Neural crest cell (in vitro differentiated cells): ENCODE results near the gene EHD1. TPM values are rescaled to one million over a fixed set of nuclear protein-coding genes. Genes with fewer than 3 reads are reported as not detected.
"Not testable (repeated sequence)": the region's sequence is repeated elsewhere in the genome, so short reads cannot be mapped to it uniquely, and the experiment has no call there.

Experiments used
- DNase-seq: peaks from one replicate; pipeline ENCODE4 v3.0.0; 2021; ENCODE audit warnings: low read depth, mixed read lengths, low spot score
- H3K27ac Mint-ChIP-seq: one replicate; pipeline ENCODE4 v1.8.0; 2021; ENCODE audit warnings: mild to moderate bottlenecking, mixed read lengths; ENCODE audit not compliant: unreplicated experiment
- H3K27me3 Mint-ChIP-seq: 2 replicates; pipeline ENCODE4 v1.8.0; 2021; ENCODE audit warnings: low read depth, mild to moderate bottlenecking, mixed read lengths
- H3K36me3 Mint-ChIP-seq: 2 replicates; pipeline ENCODE4 v1.8.0; 2021; ENCODE audit warnings: low read depth, mild to moderate bottlenecking, mixed read lengths
- H3K4me1 Mint-ChIP-seq: 2 replicates; pipeline ENCODE4 v1.8.0; 2021; ENCODE audit warnings: mixed read lengths
- H3K4me3 Mint-ChIP-seq: one replicate; pipeline ENCODE4 v1.8.0; 2021; ENCODE audit warnings: mild to moderate bottlenecking, mixed read lengths
- H3K9me3 Mint-ChIP-seq: 2 replicates; pipeline ENCODE4 v1.8.0; 2021; ENCODE audit warnings: mixed read lengths
- total RNA-seq: library from RNA; stranded (reverse); gene quantifications from 2 replicates; pipeline ENCODE4 v1.2.1, GENCODE V29; 2021
- TF ChIP-seq, protein P1 (sequence below): fragments of 200-600 bp; sonication (generic); conservative IDR thresholded peaks from 2 replicates; pipeline ENCODE4 v1.5.0; 2021; ENCODE audit warnings: antibody characterized with exemption, mild to moderate bottlenecking

The EHD1 gene
- total RNA-seq, 1 donor from 2014 or later: 74.2 TPM

DNA sequence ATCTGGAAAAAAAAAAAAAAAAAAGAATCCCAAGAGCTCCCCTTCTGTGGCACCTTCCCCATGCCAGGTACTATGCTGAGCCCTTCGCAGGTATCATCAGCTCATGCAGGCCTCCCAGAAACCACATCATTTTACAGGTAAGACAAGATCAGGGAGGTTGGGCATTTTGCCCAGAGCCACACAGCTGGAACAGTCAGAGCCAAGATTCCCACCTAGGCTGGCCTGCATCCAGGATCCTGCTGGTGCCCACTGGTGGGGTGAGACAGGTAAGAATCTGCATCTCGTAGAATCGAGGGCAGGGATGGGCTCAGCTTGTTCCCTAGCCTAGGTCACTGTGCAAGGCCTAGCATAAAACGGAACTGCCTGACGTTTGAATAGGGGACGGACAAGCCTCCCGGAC lies 52.4 kb downstream of the EHD1 start:
- no peaks in the 10 kb centered on the region for H3K9me3 Mint-ChIP-seq
- DNase-seq: no peak
- H3K36me3 Mint-ChIP-seq: no peaks in the 10 kb centered on the region
- no peak overlapping the region for H3K4me3 Mint-ChIP-seq
- no peak overlapping the region for H3K27ac Mint-ChIP-seq
- TF ChIP-seq, protein P1, sequence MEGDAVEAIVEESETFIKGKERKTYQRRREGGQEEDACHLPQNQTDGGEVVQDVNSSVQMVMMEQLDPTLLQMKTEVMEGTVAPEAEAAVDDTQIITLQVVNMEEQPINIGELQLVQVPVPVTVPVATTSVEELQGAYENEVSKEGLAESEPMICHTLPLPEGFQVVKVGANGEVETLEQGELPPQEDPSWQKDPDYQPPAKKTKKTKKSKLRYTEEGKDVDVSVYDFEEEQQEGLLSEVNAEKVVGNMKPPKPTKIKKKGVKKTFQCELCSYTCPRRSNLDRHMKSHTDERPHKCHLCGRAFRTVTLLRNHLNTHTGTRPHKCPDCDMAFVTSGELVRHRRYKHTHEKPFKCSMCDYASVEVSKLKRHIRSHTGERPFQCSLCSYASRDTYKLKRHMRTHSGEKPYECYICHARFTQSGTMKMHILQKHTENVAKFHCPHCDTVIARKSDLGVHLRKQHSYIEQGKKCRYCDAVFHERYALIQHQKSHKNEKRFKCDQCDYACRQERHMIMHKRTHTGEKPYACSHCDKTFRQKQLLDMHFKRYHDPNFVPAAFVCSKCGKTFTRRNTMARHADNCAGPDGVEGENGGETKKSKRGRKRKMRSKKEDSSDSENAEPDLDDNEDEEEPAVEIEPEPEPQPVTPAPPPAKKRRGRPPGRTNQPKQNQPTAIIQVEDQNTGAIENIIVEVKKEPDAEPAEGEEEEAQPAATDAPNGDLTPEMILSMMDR: no peak
- H3K4me1 Mint-ChIP-seq: peaks cover 18% of the 10 kb centered on the region
- H3K27me3 Mint-ChIP-seq: no peaks in the 10 kb centered on the region

DNA sequence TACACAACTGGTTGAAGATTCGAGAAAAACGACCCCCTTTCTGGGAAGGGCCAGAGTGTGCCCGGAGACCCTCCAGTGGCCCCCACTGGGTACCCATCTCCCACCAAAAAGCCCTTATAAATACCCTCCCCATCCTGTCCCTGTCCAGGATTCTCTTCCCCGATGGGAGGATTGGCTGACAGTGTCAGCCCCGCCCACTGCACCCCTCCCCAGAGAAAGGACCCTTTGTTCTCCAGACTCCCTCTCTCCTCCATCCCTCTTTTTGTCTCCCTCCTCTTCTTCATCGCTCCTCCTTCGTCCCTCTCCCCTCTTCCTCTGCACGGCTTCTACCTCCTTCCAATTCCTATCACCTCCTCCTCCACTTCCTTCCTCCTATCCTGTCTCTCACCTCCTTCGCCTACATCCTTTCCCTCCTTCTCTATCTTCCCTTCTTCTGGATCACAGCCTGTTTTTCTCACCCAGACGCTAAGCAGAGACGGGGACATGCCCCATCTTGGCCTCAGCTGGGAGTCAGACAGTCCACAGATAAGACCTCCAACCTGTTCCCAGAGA lies 54.8 kb downstream of the EHD1 start:
- TF ChIP-seq, protein P1: no peak
- DNase-seq: no peak
- H3K4me3 Mint-ChIP-seq: no peak overlapping the region
- peaks cover 18% of the 10 kb centered on the region for H3K4me1 Mint-ChIP-seq
- no peaks in the 10 kb centered on the region for H3K9me3 Mint-ChIP-seq
- H3K27me3 Mint-ChIP-seq: no peaks in the 10 kb centered on the region
- H3K36me3 Mint-ChIP-seq: no peaks in the 10 kb centered on the region
- H3K27ac Mint-ChIP-seq: no peak overlapping the region

DNA sequence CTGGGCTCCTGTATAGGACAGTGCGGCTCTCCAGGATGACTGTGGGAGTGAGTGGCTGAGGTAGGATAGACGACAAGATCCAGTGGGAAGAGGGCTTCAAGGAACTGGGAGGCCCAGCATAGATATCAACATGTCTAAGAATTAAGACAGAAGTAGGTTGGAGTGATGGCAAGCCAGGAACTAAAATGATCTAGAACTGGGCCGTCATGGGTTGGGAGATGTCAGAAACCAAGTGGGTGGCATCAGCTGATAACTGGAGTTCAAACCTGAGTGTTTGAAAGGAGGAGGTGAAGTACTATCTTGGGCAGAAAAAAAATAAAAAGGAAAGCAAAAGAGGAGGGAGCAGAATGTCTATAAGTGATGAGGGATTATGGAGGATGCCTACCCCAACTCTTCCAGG lies 60.9 kb downstream of the EHD1 start:
- Mint-ChIP-seq H3K27me3 (peaks cover 2% of the 10 kb centered on the region), H3K36me3 (no peaks in the 10 kb centered on the region), H3K4me1 (peaks cover 3% of the 10 kb centered on the region), H3K27ac (no peak overlapping the region), H3K9me3 (no peaks in the 10 kb centered on the region), H3K4me3 (no peak overlapping the region)
- TF ChIP-seq, protein P1: no peak
- DNase-seq: no peak

GRCh38 chr11:64815433-64815832 lies 63.0 kb downstream of the EHD1 start:
- DNase-seq, H3K9me3 Mint-ChIP-seq, H3K36me3 Mint-ChIP-seq, H3K4me3 Mint-ChIP-seq, H3K27me3 Mint-ChIP-seq, H3K27ac Mint-ChIP-seq, H3K4me1 Mint-ChIP-seq: not testable (repeated sequence)

DNA sequence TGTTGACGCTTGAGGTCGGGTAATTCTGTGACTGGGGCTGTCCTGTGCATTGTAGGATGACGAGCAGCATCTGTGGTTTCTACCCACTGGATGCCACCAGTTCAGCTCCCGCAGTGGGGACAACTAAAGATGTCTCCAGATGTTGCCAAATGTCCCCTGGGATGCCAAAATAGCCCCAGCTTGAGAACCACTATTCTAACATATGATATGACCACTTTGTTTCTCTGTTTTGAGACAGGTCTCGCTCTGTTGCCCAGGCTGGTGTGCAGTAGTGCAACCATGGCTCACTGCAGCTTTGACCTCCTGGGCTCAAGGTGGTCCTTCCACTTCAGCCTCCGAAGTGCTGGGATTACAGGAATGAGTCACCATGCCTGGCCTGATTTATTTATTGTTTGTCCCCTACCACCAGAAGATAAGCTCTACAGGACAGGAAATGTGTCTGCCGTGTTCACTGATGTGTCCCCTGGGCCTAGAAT lies 63.7 kb downstream of the EHD1 start:
- no peaks in the 10 kb centered on the region for H3K9me3 Mint-ChIP-seq
- H3K4me1 Mint-ChIP-seq: peaks cover 9% of the 10 kb centered on the region
- H3K4me3 Mint-ChIP-seq: no peak overlapping the region
- no peaks in the 10 kb centered on the region for H3K36me3 Mint-ChIP-seq
- TF ChIP-seq, protein P1: no peak
- H3K27ac Mint-ChIP-seq: no peak overlapping the region
- DNase-seq: no peak
- H3K27me3 Mint-ChIP-seq: peaks cover 2% of the 10 kb centered on the region

DNA sequence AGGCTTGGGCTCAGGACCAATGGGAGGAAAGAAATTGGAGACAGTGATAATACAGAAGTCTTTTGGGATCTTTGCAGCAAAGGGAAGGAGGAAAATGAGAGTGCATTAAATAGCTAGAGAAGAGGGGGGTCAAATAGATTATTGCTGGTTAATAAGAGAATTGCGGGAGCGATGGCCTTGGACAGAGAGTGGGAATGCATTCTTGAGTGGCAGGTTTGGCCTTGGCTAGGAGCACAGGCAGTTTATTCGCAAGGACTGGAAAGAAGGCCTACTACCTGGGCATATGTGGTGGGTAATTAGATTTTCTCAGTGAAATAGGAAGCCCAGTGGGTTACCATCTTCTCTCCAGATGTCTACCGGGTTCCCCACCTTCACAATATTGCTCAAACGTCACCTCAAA lies 64.6 kb downstream of the EHD1 start:
- no peak for DNase-seq
- peaks cover 15% of the 10 kb centered on the region for H3K4me1 Mint-ChIP-seq
- no peak overlapping the region for H3K27ac Mint-ChIP-seq
- H3K4me3 Mint-ChIP-seq: no peak overlapping the region
- H3K27me3 Mint-ChIP-seq: peaks cover 2% of the 10 kb centered on the region
- TF ChIP-seq, protein P1: no peak
- no peaks in the 10 kb centered on the region for H3K36me3 Mint-ChIP-seq
- no peaks in the 10 kb centered on the region for H3K9me3 Mint-ChIP-seq
